Neuron (in vitro differentiated cells): ENCODE measurements around the gene TRHDE.
A peak's percentile ranks its signal among the peaks of the same experiment; 100 is the strongest.

Experiments
- H2AFZ ChIP-seq: one replicate; pipeline ENCODE4 v1.6.1; 2013; ENCODE audit warnings: low read depth, mild to moderate bottlenecking, inconsistent platforms, low read length, moderate library complexity
- H3K27me3 ChIP-seq: one replicate; pipeline ENCODE4 v1.6.1; 2013; ENCODE audit warnings: low read length; ENCODE audit not compliant: insufficient read depth
- H3K36me3 ChIP-seq: one replicate; pipeline ENCODE4 v1.6.1; 2013; ENCODE audit warnings: low read length; ENCODE audit not compliant: insufficient read depth
- H3K4me1 ChIP-seq: one replicate; pipeline ENCODE4 v1.6.1; 2013; ENCODE audit warnings: low read length; ENCODE audit not compliant: insufficient read depth
- H3K4me3 ChIP-seq: 2 replicates; pipeline ENCODE4 v1.5.1; 2013; ENCODE audit warnings: mild to moderate bottlenecking, low read length, moderate library complexity
- H3K9me3 ChIP-seq: one replicate; pipeline ENCODE4 v1.6.1; 2013; ENCODE audit warnings: low read length

Gene TRHDE, protein sequence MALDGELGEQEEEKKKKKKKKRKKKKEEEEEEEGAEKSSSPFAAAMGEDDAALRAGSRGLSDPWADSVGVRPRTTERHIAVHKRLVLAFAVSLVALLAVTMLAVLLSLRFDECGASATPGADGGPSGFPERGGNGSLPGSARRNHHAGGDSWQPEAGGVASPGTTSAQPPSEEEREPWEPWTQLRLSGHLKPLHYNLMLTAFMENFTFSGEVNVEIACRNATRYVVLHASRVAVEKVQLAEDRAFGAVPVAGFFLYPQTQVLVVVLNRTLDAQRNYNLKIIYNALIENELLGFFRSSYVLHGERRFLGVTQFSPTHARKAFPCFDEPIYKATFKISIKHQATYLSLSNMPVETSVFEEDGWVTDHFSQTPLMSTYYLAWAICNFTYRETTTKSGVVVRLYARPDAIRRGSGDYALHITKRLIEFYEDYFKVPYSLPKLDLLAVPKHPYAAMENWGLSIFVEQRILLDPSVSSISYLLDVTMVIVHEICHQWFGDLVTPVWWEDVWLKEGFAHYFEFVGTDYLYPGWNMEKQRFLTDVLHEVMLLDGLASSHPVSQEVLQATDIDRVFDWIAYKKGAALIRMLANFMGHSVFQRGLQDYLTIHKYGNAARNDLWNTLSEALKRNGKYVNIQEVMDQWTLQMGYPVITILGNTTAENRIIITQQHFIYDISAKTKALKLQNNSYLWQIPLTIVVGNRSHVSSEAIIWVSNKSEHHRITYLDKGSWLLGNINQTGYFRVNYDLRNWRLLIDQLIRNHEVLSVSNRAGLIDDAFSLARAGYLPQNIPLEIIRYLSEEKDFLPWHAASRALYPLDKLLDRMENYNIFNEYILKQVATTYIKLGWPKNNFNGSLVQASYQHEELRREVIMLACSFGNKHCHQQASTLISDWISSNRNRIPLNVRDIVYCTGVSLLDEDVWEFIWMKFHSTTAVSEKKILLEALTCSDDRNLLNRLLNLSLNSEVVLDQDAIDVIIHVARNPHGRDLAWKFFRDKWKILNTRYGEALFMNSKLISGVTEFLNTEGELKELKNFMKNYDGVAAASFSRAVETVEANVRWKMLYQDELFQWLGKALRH

DNA sequence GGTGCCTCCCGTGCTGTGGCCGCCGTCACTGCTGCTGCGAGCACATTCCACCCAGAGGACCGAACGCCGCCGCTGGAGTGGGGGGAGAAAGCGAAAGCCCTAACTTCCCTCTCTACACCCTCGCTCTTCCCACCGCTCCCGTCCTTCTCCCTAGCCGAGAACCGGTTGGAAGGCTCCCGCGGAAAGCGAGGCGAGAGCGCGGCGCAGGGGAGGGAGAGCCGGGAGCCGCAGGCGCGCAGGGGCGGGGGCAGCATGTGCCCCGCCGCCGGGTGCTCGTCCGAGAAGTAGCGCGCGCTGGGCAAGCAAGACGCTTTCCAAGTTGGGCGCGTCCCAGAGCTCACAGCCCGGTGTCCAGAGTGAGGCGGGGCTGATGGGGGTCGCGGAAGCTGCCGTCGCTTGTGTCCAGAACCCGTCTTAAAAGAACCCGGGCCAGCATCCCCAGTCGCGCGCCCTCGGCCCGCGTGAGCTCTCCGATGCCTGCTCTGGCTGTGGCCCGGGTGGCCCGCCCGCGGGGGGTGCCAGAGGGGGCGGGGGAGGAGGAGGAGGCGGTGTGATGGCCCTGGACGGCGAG lies at the start of gene TRHDE:
TSS of gene TRHDE (plus strand) at position 280 of the 571 bp plus-strand sequence. CDS start at position 554, 274 bp downstream.
- Histone ChIP-seq H3K9me3 (no peaks in the 10 kb centered on the region), H3K27me3 (peaks cover 10% of the 10 kb centered on the region), H2AFZ (peak within 1 kb of the TSS; percentile 91), H3K4me3 (peak within 1 kb of the TSS; percentile 64), H3K36me3 (no peaks in the 10 kb centered on the region), H3K4me1 (peaks cover 14% of the 10 kb centered on the region)

DNA sequence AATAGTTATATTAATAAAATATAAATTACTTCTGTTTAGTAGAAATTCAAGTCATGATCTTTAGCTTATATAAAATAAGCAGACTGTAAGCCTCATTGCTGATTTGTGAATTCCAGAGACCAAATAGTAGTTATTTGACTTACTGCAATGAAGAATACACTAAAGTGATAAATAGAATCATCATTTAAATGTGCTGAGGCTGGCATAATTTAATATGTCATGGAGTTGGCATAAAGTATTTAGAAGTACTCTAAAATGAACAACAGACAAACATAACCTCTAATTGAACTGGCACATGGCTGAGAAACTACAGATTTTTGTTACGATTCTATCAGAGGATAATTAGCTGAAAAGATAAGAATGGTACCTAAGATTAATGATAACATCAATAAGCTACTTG lies 45.7 kb upstream of the TRHDE start:
- no peaks in the 10 kb centered on the region for H3K36me3 ChIP-seq
- no peak overlapping the region for H2AFZ ChIP-seq
- no peaks in the 10 kb centered on the region for H3K9me3 ChIP-seq
- H3K4me3 ChIP-seq: no peak overlapping the region
- H3K4me1 ChIP-seq: no peaks in the 10 kb centered on the region
- H3K27me3 ChIP-seq: no peaks in the 10 kb centered on the region

DNA sequence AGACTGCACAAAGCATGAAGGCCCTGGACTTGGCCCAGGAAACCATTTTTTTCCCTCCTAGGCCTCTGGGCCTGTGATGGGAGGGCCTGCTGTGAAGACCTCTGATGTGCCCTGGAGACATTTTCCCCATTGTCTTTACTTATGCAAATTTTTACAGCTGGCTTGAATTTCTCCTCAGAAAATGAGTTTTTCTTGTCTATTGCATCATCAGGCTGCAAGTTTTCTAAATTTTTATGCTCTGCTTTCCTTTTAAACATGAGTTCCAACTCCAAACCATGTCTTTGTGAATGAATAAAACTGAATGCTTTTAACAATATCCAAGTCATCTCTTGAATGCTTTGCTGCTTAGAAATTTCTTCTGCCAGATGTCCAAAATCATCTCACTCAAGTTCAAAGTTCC lies 43.7 kb upstream of the TRHDE start:
- Histone ChIP-seq H3K4me3 (no peak overlapping the region), H3K36me3 (no peaks in the 10 kb centered on the region), H3K27me3 (no peaks in the 10 kb centered on the region), H3K9me3 (no peaks in the 10 kb centered on the region), H2AFZ (no peak overlapping the region), H3K4me1 (no peaks in the 10 kb centered on the region)

DNA sequence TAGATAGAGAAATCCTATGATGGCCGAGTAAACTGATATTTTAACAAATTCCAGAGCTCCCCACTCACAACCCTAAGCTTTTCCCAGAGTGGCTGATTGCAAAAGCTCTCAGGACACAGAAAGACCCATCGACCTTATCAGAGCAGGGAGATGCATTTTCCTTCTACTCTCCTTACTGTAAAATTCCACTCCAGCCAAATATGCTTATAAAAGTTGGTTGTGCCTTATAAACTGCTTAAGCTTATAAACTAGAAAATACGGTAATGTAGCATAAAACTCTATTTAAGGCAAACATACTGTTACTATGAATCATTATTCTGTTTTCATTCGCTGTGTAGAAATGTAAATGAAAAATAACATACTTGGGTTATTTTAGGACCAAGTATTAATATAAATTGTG lies 41.6 kb upstream of the TRHDE start:
- Histone ChIP-seq H3K9me3 (no peaks in the 10 kb centered on the region), H3K27me3 (no peaks in the 10 kb centered on the region), H3K4me3 (no peak overlapping the region)

DNA sequence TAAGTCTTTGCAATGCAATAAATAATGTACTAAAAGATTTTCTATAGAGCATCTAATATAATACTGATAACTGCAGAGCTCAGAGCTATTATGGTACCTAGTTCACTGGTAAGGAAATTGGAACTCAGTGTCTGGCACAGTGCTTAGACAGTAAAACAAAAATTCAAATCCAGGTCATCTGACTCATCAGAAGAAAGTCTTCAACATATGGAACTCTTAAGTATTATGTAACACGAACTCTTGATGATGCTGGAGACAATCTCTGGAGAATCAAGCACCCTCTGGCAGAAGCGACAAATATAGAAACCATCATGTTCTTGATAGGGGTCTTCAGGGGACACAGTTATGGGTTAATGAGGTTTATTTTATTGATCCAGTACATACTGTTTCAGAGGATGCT lies 37.3 kb upstream of the TRHDE start:
- H3K4me1 ChIP-seq: no peaks in the 10 kb centered on the region
- no peak overlapping the region for H2AFZ ChIP-seq
- no peaks in the 10 kb centered on the region for H3K27me3 ChIP-seq
- no peaks in the 10 kb centered on the region for H3K36me3 ChIP-seq
- H3K4me3 ChIP-seq: no peak overlapping the region
- H3K9me3 ChIP-seq: no peaks in the 10 kb centered on the region

More for the DNA sequence above, 41.6 kb upstream of the TRHDE start:
- Histone ChIP-seq H2AFZ (no peak overlapping the region), H3K36me3 (no peaks in the 10 kb centered on the region), H3K4me1 (no peaks in the 10 kb centered on the region)

DNA sequence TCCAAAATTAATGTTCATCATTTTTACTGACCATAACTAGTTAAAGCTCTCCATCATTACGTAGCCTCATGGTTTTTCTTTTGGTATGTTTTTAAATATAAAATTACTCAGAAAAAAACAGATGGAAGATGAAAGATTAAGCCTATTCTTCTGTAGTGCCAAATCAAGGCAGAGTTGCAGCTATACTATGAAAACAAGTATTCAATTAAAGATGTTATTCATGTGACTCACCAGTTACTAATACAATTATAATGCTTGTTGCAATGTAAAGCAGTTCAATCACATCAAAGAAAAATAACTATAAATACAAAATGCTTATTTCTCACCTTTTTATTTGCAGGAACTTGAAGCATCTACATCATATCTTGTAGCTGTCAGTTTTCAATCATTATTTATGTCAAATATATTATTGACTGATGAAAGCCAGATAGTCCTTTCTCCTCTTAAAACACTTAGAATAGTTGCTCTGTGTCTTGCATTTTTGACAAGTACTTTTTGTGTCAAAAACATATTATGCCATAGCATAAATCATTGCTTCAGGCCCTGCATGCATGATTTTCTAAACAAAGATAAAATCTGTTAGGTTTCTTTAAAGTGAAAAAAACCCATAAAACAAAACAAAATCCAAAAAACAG lies 36.0 kb upstream of the TRHDE start:
- H2AFZ ChIP-seq: no peak overlapping the region
- no peaks in the 10 kb centered on the region for H3K9me3 ChIP-seq
- no peaks in the 10 kb centered on the region for H3K36me3 ChIP-seq
- H3K4me3 ChIP-seq: no peak overlapping the region
- no peaks in the 10 kb centered on the region for H3K4me1 ChIP-seq
- no peaks in the 10 kb centered on the region for H3K27me3 ChIP-seq

DNA sequence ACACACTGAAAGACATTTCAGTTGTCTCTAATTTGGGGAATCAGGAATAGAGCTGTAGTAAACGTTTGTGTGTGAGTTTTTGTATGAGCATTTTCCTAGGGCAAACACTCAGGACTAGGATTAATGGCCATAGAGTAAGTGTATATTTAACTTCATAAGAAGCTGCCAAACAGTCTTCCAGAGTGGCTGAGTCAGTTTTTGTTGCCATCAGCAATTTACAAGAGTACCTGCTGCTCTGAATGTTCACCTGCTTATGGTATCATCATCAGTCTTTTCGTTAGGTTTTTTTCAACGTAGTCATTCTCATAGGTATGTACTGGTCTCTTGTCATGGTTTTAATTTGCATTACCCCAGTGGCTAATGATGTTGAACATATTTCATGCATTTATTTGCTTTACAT lies 30.6 kb upstream of the TRHDE start:
- H2AFZ ChIP-seq: no peak overlapping the region
- H3K4me1 ChIP-seq: no peaks in the 10 kb centered on the region

DNA sequence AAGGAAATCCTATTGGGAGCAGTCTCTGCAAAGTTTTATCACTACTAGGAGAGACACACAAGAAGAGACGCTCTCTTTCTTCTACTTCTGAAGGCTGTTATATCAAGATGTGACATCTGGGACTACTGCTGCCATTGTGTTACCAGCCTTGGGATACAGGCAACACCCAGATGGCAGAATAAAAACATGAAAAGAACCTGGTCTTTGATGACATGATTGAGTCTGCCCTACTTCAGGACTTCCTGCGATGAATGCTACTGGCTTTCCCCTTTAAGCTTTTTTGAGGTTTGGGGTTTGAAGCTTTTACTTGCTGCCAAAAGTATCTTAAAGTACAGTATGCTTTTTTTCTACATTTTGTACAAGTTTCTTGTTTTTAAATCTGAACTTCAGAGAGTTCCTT lies 29.2 kb upstream of the TRHDE start:
- H3K36me3 ChIP-seq: no peaks in the 10 kb centered on the region
- H3K4me3 ChIP-seq: no peak overlapping the region
- no peaks in the 10 kb centered on the region for H3K27me3 ChIP-seq
- no peaks in the 10 kb centered on the region for H3K4me1 ChIP-seq
- no peaks in the 10 kb centered on the region for H3K9me3 ChIP-seq
- H2AFZ ChIP-seq: no peak overlapping the region

More for the DNA sequence above, 30.6 kb upstream of the TRHDE start:
- no peaks in the 10 kb centered on the region for H3K9me3 ChIP-seq
- no peaks in the 10 kb centered on the region for H3K27me3 ChIP-seq
- no peaks in the 10 kb centered on the region for H3K36me3 ChIP-seq
- H3K4me3 ChIP-seq: no peak overlapping the region

DNA sequence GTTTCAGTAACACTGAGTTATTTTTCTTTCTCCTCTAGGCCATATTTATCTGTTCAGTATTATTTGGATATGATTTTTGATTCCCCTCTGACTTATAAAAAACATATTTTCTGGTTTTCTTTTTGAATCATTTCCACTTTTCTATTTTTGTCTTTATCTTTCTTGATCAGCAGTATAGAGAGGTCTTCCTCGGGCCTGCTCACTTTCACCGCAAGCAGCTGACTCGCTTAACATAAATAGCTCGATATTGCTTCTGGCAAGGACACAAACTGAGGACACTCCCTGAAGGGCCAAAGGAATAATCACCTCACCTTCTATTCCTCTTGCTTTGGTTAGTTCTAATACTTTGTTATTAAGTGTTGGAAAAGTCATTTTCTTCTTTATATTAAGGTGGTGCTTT lies 25.8 kb upstream of the TRHDE start:
- H3K4me1 ChIP-seq: no peaks in the 10 kb centered on the region
- no peak overlapping the region for H2AFZ ChIP-seq
- H3K36me3 ChIP-seq: no peaks in the 10 kb centered on the region
- H3K4me3 ChIP-seq: no peak overlapping the region
- no peaks in the 10 kb centered on the region for H3K27me3 ChIP-seq
- no peaks in the 10 kb centered on the region for H3K9me3 ChIP-seq

DNA sequence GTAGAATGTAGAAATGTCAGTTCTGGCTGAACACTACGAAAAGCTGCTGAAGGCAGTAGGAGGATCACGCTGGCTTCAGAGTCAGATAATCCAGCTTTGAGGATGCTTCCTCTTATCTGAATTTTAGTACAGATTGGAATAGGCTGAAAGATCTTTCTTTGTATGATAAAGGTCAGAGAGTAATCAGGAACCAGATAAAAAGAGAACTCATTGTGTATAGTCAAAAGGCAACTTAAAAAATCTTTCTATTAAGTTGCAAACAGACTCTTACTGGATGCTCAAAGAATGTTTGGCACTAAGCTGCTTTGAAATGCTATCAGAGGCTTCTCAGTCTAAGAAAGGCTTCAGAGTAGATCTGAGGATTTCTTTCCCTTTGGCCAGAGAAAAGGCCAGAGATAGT lies 21.8 kb upstream of the TRHDE start:
- Histone ChIP-seq H3K36me3 (no peaks in the 10 kb centered on the region), H3K27me3 (no peaks in the 10 kb centered on the region), H3K9me3 (no peaks in the 10 kb centered on the region), H3K4me1 (no peaks in the 10 kb centered on the region), H3K4me3 (no peak overlapping the region), H2AFZ (no peak overlapping the region)

DNA sequence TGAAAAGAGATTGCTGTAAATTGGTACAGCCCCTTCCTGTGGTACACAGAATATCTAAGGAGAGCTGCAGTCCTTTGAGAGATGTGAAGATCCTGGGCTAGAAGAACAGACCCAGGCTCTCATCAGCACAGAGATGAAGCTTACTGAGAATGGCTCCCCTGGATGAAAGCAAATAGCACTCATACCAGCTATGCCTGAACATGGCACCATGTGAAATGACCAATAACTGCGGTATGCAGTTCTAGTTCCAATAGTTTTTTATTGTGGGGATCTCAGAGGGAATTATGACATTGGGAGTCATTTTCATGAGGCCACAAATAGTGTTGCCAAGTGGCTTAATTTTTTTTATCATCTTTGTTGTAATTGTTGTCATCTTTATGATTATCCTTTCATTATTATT lies 15.4 kb upstream of the TRHDE start:
- no peaks in the 10 kb centered on the region for H3K27me3 ChIP-seq
- no peaks in the 10 kb centered on the region for H3K36me3 ChIP-seq
- no peak overlapping the region for H3K4me3 ChIP-seq
- no peak overlapping the region for H2AFZ ChIP-seq
- no peaks in the 10 kb centered on the region for H3K4me1 ChIP-seq
- no peaks in the 10 kb centered on the region for H3K9me3 ChIP-seq

DNA sequence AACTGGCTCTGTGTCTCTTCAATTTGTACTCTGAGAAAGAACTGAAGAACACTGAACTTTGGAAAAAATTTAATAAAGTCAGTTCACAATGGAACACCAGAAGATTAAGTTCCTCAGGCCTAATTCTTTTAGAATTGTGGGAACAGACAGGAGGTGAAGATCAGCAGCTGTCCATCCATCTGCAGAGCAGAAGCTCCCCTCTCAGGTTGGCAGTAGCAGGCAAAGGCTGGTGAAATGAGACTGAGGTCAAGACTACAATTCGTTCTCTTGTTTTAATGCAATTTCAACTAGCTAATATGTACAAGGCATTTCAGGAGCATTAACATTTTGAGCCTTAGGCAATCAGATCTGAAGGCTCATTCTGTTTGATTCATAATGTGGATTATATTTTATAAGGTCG lies 10.3 kb upstream of the TRHDE start:
- no peaks in the 10 kb centered on the region for H3K27me3 ChIP-seq
- H3K4me1 ChIP-seq: no peaks in the 10 kb centered on the region
- H3K9me3 ChIP-seq: no peaks in the 10 kb centered on the region
- no peaks in the 10 kb centered on the region for H3K36me3 ChIP-seq
- H3K4me3 ChIP-seq: no peak overlapping the region
- no peak overlapping the region for H2AFZ ChIP-seq
